NB4 (cell line): ENCODE data around the gene ZBTB46.

ENCODE experiments used
- MYC ChIP-seq: IDR thresholded peaks from 2 replicates; pipeline ENCODE4 v1.6.1; 2011; ENCODE audit warnings: low read depth, low read length
- TF ChIP-seq, protein P1 (sequence below): IDR thresholded peaks from one replicate; pipeline ENCODE4 v1.5.1; 2012; ENCODE audit warnings: low read depth, low read length
- TF ChIP-seq, protein P2 (sequence below): IDR thresholded peaks from 2 replicates; pipeline ENCODE4 v1.6.1; 2011; ENCODE audit warnings: low read depth, low read length

DNA sequence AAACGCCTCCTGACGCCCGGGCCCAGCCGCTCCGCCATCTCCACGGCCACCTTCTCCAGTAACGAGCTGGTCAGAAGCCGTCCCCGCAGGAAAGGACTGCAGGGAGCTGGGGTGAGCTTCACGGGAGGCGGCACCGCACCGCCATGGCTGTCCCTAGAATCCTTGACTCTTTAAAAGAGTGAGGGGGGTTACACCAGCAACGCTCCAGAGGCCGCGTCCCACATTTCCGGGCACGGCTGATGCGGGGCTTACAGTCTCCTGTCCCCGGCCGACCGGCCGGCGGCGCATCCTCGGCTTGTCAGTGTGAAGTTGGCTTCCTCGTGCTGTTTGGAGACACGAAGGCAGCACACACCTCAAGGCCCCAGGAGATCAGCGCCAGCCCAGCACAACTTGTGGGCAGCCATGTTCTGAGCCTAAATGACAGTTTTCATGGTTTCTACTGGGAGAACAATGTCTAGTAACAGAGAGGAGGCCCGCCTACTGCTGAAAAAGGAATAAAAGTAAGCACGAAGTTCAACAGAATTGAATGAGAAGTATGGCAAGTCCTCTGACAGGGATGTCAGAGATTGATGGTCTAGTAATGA, 61.1 kb downstream of the ZBTB46 start:
- TF ChIP-seq, protein P1, sequence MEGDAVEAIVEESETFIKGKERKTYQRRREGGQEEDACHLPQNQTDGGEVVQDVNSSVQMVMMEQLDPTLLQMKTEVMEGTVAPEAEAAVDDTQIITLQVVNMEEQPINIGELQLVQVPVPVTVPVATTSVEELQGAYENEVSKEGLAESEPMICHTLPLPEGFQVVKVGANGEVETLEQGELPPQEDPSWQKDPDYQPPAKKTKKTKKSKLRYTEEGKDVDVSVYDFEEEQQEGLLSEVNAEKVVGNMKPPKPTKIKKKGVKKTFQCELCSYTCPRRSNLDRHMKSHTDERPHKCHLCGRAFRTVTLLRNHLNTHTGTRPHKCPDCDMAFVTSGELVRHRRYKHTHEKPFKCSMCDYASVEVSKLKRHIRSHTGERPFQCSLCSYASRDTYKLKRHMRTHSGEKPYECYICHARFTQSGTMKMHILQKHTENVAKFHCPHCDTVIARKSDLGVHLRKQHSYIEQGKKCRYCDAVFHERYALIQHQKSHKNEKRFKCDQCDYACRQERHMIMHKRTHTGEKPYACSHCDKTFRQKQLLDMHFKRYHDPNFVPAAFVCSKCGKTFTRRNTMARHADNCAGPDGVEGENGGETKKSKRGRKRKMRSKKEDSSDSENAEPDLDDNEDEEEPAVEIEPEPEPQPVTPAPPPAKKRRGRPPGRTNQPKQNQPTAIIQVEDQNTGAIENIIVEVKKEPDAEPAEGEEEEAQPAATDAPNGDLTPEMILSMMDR: no peak
- TF ChIP-seq, protein P2, sequence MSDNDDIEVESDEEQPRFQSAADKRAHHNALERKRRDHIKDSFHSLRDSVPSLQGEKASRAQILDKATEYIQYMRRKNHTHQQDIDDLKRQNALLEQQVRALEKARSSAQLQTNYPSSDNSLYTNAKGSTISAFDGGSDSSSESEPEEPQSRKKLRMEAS: no peak
- TF ChIP-seq MYC: no peak
